PC-9 (cell line): ENCODE measurements around the gene ANKRD33. TPM values are rescaled to one million over a fixed set of nuclear protein-coding genes. Genes with fewer than 3 reads are reported as not detected.

Experiments
- BruUV-seq: library from RNA; stranded (reverse); fragments of 400-500 nt; replicated peaks from 2 replicates; lab custom pipeline; 2021; lab: Mats Ljungman, UMichigan
- CTCF ChIA-PET: fragments of 300-600 bp; sonication (Branson Sonifier 250); formaldehyde crosslinking; loops from one replicate; lab custom pipeline; 2022; ENCODE audit warnings: antibody characterized with exemption; lab: Charles Lee
- POLR2A ChIA-PET: fragments of 300-600 bp; sonication (Branson Sonifier 250); formaldehyde crosslinking; loops from one replicate; lab custom pipeline; 2022; ENCODE audit warnings: antibody characterized with exemption; ENCODE audit not compliant: unreplicated experiment; lab: Charles Lee
- DNase-seq, 2 experiments: peaks; one replicate each; pipeline versions ENCODE4 v3.0.0 to v3.0.0-alpha.2; 2015 to 2022; ENCODE audit warnings: mixed read lengths in 1 of 2
- H2AFZ ChIP-seq: fragments of 200-600 bp; sonication (generic); 2 replicates; pipeline ENCODE4 v1.8.1; 2017; ENCODE audit warnings: antibody characterized with exemption
- H3F3A ChIP-seq: fragments of 200-600 bp; sonication (generic); 2 replicates; pipeline ENCODE4 v1.8.1; 2017; ENCODE audit warnings: antibody characterized with exemption, mild to moderate bottlenecking, low read depth; ENCODE audit not compliant: insufficient read depth
- H3K27ac ChIP-seq: fragments of 200-600 bp; sonication (generic); 2 replicates; pipeline ENCODE4 v1.6.1; 2016; ENCODE audit warnings: mixed run types
- H3K27me3 ChIP-seq: fragments of 200-600 bp; sonication (generic); 2 replicates; pipeline ENCODE4 v1.6.1; 2016; ENCODE audit warnings: low read depth, mixed run types; ENCODE audit not compliant: insufficient read depth
- H3K36me3 ChIP-seq: fragments of 200-600 bp; sonication (generic); 2 replicates; pipeline ENCODE4 v1.6.1; 2016; ENCODE audit warnings: low read depth, mixed run types
- H3K4me1 ChIP-seq: fragments of 200-600 bp; sonication (generic); replicated peaks from 2 replicates; pipeline ENCODE4 v1.6.1; 2016; ENCODE audit warnings: mixed run types; ENCODE audit not compliant: insufficient read depth
- H3K4me2 ChIP-seq: fragments of 200-600 bp; sonication (generic); 2 replicates; pipeline ENCODE4 v1.6.1; 2017; ENCODE audit warnings: mixed run types
- H3K4me3 ChIP-seq: fragments of 200-600 bp; sonication (generic); 2 replicates; pipeline ENCODE4 v1.6.1; 2016; ENCODE audit warnings: mixed run types
- H3K79me2 ChIP-seq: fragments of 200-600 bp; sonication (generic); 2 replicates; pipeline ENCODE4 v1.6.1; 2017; ENCODE audit warnings: low read depth, mixed run types
- H3K9me2 ChIP-seq: fragments of 200-600 bp; sonication (generic); 2 replicates; pipeline ENCODE4 v1.8.1; 2017; ENCODE audit warnings: mild to moderate bottlenecking; ENCODE audit not compliant: insufficient read depth
- H3K9me3 ChIP-seq: fragments of 200-600 bp; sonication (generic); 2 replicates; pipeline ENCODE4 v1.8.1; 2016; ENCODE audit warnings: low read depth; ENCODE audit not compliant: insufficient read depth
- H4K20me1 ChIP-seq: fragments of 200-600 bp; sonication (generic); 2 replicates; pipeline ENCODE4 v1.8.1; 2017; ENCODE audit not compliant: insufficient read depth
- EZH2 ChIP-seq: fragments of 200-600 bp; sonication (generic); IDR thresholded peaks from 2 replicates; pipeline ENCODE4 v1.8.0; 2017; ENCODE audit warnings: antibody characterized with exemption, low read depth
- intact Hi-C: fragments of 100-400 bp; cut with micrococcal nuclease; formaldehyde crosslinking; loops from one replicate; pipeline ENCODE4 v1.10.0; 2022; ENCODE audit not compliant: unreplicated experiment
- total RNA-seq: library from RNA; stranded (reverse); gene quantifications from 2 replicates; pipeline ENCODE4 v1.2.3, GENCODE V29; 2021
- TF ChIP-seq, protein P1 (sequence below): fragments of 200-600 bp; sonication (generic); conservative IDR thresholded peaks from 2 replicates; pipeline ENCODE4 v1.6.1; 2017; ENCODE audit warnings: mixed run types, antibody characterized with exemption, mild to moderate bottlenecking, moderate library complexity

The ANKRD33 gene
- total RNA-seq, 1 experiment from 2014 or later: not detected

DNA sequence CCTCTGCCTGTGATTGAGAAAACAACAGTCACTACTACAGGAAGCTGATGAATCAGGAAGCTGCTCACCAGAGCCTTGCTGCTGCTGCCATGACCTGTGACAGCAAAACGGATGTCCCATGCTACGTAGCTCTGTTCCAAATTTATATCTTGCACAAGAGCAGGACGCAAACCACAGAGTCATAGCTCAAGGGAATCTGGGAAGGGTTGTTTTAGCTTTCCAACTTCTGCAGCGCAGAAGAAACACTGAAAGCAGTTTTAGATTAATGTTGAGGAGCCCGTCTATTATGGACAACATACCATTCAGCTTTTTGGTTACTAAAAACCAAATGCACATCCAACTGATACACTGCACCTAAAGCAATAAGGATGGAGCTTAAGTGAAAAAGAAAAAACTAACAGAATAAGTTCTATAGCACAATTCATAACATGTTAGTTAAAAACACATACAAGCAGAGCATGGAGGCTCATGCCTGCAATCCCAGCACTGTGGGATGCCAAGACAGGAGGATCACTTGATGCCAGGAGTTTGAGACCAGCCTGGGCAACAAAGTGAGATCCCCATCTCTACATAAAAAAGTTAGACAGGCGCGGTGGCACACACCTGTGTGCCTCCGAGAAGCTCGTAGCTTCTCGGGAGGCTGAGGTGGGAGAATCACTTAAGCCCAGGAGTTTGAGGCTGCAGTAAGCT, 1.7 kb upstream of the ANKRD33 start:
- Histone ChIP-seq H3K27me3 (peaks cover 4% of the 10 kb centered on the region; the same call in 1 of the 2 replicates), H4K20me1 (no peaks in the 10 kb centered on the region), H3K27ac (no peak overlapping the region), H3F3A (no peaks in the 10 kb centered on the region), H3K36me3 (no peaks in the 10 kb centered on the region), H3K4me2 (peak overlapping the region; percentile 21; the same call in 1 of the 2 replicates), H3K4me3 (no peak overlapping the region), H3K79me2 (no peaks in the 10 kb centered on the region), H3K9me3 (peaks cover 11% of the 10 kb centered on the region), H2AFZ (no peak overlapping the region), H3K4me1 (no peaks in the 10 kb centered on the region), H3K9me2 (no peaks in the 10 kb centered on the region)
- ChIA-PET CTCF (interaction anchor here (0.6 kb wide), 1 partner anchor 60 kb away, joined by 3 read pairs; no protein-coding TSS in a partner anchor), POLR2A (interaction anchor here (0.5 kb wide), 1 partner anchor 134 kb away, joined by 3 read pairs; no protein-coding TSS in a partner anchor)
- TF ChIP-seq EZH2: no peak
- TF ChIP-seq, protein P1, sequence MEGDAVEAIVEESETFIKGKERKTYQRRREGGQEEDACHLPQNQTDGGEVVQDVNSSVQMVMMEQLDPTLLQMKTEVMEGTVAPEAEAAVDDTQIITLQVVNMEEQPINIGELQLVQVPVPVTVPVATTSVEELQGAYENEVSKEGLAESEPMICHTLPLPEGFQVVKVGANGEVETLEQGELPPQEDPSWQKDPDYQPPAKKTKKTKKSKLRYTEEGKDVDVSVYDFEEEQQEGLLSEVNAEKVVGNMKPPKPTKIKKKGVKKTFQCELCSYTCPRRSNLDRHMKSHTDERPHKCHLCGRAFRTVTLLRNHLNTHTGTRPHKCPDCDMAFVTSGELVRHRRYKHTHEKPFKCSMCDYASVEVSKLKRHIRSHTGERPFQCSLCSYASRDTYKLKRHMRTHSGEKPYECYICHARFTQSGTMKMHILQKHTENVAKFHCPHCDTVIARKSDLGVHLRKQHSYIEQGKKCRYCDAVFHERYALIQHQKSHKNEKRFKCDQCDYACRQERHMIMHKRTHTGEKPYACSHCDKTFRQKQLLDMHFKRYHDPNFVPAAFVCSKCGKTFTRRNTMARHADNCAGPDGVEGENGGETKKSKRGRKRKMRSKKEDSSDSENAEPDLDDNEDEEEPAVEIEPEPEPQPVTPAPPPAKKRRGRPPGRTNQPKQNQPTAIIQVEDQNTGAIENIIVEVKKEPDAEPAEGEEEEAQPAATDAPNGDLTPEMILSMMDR: no peak
- peak in 1 of 2 experiments; percentile 46 for DNase-seq
- BruUV-seq: no TSS peak
- intact Hi-C loops: no loop called here

DNA sequence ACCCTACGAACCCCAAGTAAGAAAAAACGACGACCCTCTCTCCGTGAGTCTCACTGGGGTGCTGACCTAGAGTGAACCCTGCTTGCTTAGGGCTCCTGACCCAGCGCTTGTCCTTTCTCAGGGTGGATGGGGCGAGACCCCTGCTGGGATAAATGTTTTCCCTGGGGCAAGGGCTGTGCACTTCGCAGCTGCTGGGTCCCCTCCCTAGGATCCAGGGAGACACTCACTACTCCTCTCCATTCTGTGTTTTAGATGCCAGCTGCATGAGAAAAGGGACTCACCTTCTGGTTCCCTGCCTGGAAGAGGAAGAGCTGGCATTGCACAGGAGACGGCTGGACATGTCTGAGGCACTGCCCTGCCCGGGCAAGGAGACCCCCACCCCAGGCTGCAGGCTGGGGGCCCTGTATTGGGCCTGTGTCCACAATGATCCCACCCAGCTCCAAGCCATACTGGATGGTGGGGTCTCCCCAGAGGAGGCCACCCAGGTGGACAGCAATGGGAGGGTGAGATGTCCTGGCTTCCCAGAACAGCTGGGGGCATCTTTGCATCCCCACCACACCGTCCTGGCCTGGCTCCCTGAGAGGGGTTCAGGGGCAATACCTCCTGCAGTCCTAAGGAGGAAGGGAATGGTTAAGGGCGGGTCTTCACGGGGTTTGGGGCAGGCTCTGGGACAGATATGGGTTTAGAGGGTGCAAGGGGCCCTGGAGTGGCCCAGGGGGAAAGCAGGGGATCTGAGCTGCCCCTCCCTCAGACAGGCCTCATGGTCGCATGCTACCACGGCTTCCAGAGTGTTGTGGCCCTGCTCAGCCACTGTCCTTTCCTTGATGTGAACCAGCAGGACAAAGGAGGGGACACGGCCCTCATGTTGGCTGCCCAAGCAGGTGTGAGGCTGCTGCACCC, 663 bp downstream of the ANKRD33 start:
- BruUV-seq: no TSS peak
- no peak overlapping the region for H3K4me2 ChIP-seq
- ChIA-PET CTCF (no interaction called here), POLR2A (no interaction called here)
- H3K36me3 ChIP-seq: no peaks in the 10 kb centered on the region
- H3K79me2 ChIP-seq: no peaks in the 10 kb centered on the region
- H3F3A ChIP-seq: no peaks in the 10 kb centered on the region
- no peaks in the 10 kb centered on the region for H3K4me1 ChIP-seq
- DNase-seq: no peak
- H2AFZ ChIP-seq: no peak overlapping the region
- peaks cover 7% of the 10 kb centered on the region; the same call in 1 of the 2 replicates for H3K9me3 ChIP-seq
- H3K27ac ChIP-seq: no peak overlapping the region
- H4K20me1 ChIP-seq: no peaks in the 10 kb centered on the region
- no peaks in the 10 kb centered on the region for H3K9me2 ChIP-seq
- no peaks in the 10 kb centered on the region; the same call in 1 of the 2 replicates for H3K27me3 ChIP-seq
- TF ChIP-seq, protein P1: no peak
- no peak for TF ChIP-seq EZH2
- H3K4me3 ChIP-seq: no peak overlapping the region
- intact Hi-C loops: no loop called here
